ENCODE data around the gene MPPE1. TPM values are rescaled to one million over a fixed set of nuclear protein-coding genes. Genes with fewer than 3 reads are reported as not detected.
"Not testable (repeated sequence)": the region's sequence is repeated elsewhere in the genome, so short reads cannot be mapped to it uniquely, and the experiment has no call there.

MPPE1 gene
- total and polyA plus RNA-seq, 2 of the 4 experiments (the other 2 are of a cell fraction), result 13.8 to 19.9 TPM

GRCh38 chr18:11945834-11946659, 37.9 kb upstream of the MPPE1 start:
- Histone ChIP-seq H3K14ac (replicated peaks; ENCODE audit: low read depth, low read length) (0 out of 2 replicates have a peak overlapping the region, but pooled peaks have one; percentile 48), H3K56ac (ENCODE audit: extremely low read depth, insufficient read depth, low read length) (0 out of 2 replicates have a peak overlapping the region, but pooled peaks have one; percentile 17), H3K4me1 (ENCODE audit: control insufficient read depth, insufficient read depth, low read length) (peaks cover 19% of the 10 kb centered on the region), H3K4ac (ENCODE audit: low read depth, low read length) (peak overlapping the region; percentile 53; the same call in 1 of the 2 replicates), H2BK5ac (ENCODE audit: low read depth, low read length, poor library complexity, severe bottlenecking) (peak overlapping the region; percentile 77), H3K18ac (ENCODE audit: low read depth, low read length) (peak overlapping the region; percentile 30; the same call in 1 of the 2 replicates), H2BK20ac (ENCODE audit: low read depth, low read length) (peak overlapping the region; percentile 30; the same call in 1 of the 2 replicates), H2BK120ac (ENCODE audit: low read depth, low read length) (peak overlapping the region; percentile 69; the same call in 1 of the 2 replicates), H2AK5ac (ENCODE audit: low read depth, low read length) (peak overlapping the region; percentile 66), H2BK15ac (ENCODE audit: low read depth, low read length) (peak overlapping the region; percentile 78; the same call in 1 of the 3 replicates), H4K8ac (ENCODE audit: low read depth in 2 of 2, low read length in 2 of 2) (peak overlapping the region; percentile 61 to 65), H4K5ac (ENCODE audit: low read depth, low read length) (peak overlapping the region; percentile 74; the same call in 1 of the 2 replicates), H3K27ac (ENCODE audit: insufficient read depth, low read length) (peak overlapping the region; percentile 48)
- H4K20me1 ChIP-seq (ENCODE audit: insufficient read depth, low read length); H3K4me3 ChIP-seq (ENCODE audit: insufficient read depth, low read depth, low read length); POLR2A ChIA-PET (ENCODE audit: unreplicated experiment); H2AK9ac ChIP-seq (replicated peaks; ENCODE audit: low read depth, low read length, poor library complexity); H2AFZ ChIP-seq (replicated peaks; ENCODE audit: low read length, poor library complexity); H3K9ac ChIP-seq (ENCODE audit: low read depth, low read length); H3K36me3 ChIP-seq (ENCODE audit: control insufficient read depth, insufficient read depth, low read length); H3K9me3 ChIP-seq (ENCODE audit: control insufficient read depth, insufficient read depth, low read length); H3K27me3 ChIP-seq (ENCODE audit: control insufficient read depth, insufficient read depth, low read length); in situ Hi-C loops (cut with MboI; ENCODE audit: low sequenced_read_pairs); H3K4me2 ChIP-seq (ENCODE audit: low read depth, low read length); H3K9me1 ChIP-seq (ENCODE audit: insufficient read depth, low read length); H4K91ac ChIP-seq (ENCODE audit: insufficient read depth, low read depth, low read length); BruUV-seq (replicated peaks); ATAC-seq (ENCODE audit: low read depth); dilution Hi-C loops (cut with HindIII; ENCODE audit: low sequenced_read_pairs, unreplicated experiment); H3K79me1 ChIP-seq (ENCODE audit: low read depth in 1 of 2, low read length in 2 of 2); H3K23ac ChIP-seq (ENCODE audit: low read depth, low read length): not testable (repeated sequence)
- CTCF ChIA-PET, result interaction anchor here (0.6 to 1.0 kb wide), 2 partner anchors 9 to 22 kb away, joined by 3 read pairs; no protein-coding TSS in a partner anchor
- 87% methylated on average over 3 of the region's 22 CpGs; no CpG with 5 or more reads in 1 of the 2 experiments for WGBS, 2 experiments (ENCODE audit: extremely low coverage in 2 of 2, insufficient read length in 1 of 2)
- peak; percentile 76 for TF ChIP-seq CEBPB (IDR thresholded peaks at IDR 0.05; ENCODE audit: low read depth, low read length)
- DNase-seq, result peak; percentile 19
- intact Hi-C loops (cut with micrococcal nuclease), result loop anchor here (10.0 kb wide), 2 partner anchors 91 to 329 kb away; partner anchors contain the start of gene CHMP1B

Data from IMR-90 (cell line).